ENCODE results near the gene NYNRIN.
"Not testable (repeated sequence)": the region's sequence is repeated elsewhere in the genome, so short reads cannot be mapped to it uniquely, and the experiment has no call there.

The NYNRIN gene

DNA sequence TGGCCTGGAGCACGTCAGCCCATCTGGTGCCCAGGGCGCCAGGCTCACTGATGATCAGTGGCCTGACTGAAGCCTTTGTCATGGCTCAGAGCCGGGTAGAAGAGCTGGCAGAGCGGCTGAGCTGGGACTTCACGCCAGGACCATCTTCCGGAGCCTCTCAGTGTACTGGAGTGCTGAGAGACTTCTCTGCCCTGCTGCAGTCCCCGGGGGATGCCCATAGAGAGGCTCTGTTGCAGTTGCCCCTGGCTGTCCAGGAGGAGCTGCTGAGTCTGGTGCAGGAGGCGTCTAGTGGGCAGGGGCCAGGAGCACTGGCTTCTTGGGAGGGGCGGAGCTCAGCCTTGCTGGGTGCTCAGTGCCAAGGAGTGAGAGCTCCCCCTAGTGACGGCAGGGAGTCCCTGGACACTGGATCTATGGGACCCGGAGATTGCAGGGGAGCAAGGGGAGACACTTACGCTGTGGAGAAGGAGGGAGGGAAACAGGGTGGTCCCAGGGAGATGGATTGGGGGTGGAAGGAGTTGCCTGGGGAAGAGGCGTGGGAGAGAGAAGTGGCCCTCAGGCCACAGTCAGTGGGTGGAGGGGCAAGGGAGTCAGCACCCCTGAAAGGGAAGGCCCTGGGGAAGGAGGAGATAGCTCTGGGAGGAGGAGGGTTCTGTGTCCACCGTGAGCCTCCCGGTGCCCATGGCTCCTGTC is 32.9 kb downstream of the NYNRIN start:
- DNase-seq (ENCODE audit: low read depth) = peak; percentile 73

DNA sequence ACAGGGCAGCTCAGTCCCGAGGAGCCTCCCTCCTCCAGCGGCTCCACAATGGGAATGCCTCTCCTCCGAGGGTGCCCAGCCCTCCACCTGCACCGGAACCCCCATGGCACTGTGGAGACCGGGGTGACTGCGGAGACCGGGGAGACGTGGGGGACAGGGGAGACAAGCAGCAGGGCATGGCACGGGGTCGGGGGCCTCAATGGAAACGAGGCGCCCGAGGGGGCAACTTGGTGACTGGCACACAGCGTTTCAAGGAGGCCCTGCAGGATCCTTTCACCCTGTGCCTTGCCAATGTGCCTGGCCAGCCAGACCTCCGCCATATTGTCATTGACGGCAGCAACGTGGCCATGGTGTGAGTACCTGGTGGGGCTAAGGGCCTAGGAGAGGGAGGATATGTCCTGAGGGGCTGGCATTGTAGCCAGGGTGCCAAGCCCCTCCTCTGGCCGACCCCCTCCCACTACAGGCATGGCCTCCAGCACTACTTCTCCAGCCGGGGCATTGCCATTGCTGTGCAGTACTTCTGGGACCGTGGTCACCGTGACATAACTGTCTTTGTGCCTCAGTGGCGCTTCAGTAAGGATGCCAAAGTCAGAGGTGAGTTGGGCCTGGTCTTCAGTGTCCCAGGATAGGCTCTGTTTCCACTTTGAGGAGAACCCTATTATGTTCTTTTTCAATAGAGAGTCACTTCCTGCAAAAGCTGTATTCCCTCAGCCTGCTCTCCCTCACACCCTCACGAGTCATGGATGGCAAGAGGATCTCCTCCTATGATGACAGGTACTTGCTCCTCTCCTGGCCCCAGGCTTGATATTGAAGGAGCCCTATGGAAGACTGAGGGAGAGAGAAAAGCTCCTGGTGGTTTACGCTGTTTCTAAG is 33.7 kb downstream of the NYNRIN start:
- no peak for DNase-seq (ENCODE audit: low read depth)

DNA sequence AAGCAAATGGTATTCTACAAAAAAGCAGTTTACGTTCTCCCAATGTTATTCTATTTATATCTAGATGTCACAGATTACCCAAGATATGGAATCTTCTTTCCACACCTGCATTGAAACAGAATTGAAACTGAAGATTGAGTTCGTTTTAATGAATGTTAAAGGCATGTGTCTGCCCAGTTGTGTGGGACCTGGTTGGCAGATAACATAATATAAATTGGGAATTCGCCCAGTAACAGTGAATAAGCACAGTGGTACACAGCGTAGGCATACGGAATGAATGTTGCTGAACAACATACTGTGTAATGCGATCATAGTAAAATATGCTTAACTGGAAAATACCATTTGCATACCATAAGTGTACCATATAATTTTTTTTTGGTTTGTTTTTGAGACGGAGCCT is 35.2 kb downstream of the NYNRIN start:
- DNase-seq (ENCODE audit: low read depth) = no peak

DNA sequence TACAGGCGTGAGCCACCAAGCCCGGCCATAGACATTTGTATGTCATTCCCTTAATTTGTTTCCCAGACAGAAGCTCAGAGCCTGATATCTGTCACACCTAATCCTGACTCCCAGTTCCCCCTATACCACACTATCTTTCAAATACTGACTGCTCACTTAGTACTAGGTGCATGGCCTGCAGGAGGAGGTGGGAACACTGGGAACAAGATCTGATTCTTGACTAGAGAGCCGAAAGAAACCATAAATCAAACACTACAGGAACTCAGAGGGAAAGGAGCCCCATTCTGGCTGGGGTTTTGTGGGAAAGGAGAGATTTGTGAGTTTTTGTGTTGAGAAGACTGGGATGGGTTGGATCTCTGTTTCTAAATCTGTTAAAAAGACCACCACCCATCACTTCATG is 35.9 kb downstream of the NYNRIN start:
- no peak for DNase-seq (ENCODE audit: low read depth)

DNA sequence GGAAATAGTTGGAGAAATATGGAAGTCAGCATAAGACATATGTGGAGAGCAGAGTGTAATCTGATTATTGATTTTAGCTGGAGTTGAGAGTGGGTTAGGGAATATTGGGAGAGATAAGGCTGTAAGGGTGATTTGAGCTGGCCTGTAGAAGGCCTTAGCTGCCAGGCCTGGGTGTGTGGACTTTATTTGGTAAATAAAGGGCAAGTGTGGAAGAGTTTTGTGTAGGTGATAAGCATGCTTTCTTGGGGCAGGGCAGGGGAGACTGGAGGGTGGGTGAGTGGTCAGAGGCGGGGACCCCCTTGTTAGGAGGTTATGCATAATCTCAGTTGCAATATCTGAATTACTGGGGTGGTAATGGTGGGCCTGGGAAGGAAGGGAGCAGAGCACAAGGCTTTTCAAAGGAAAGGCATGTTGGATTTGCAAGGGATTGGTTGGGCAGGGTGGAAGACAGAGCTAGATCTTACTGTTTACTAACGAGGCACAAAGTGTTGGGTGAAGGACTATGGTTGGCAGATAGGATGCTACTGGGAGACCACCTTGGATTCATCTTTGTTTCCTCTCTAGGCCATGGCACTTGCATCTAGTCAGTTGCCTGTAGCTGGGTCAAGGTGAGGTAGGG is 36.5 kb downstream of the NYNRIN start:
- no peak for DNase-seq (ENCODE audit: low read depth)

DNA sequence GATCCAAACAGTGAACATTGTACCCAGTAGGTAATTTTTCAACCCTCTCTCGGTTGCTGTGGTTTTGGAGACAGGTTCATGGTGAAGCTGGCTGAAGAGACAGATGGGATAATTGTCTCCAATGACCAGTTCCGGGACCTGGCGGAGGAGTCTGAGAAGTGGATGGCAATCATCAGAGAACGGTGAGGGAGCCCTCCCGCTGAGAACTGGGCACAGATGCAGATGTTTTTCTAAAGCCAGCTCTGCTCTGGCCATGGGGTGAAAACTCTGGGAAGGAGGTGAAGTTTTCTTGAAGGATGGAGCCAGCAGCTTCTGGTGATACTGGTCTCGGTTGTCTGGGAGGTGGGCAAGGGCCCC is 37.2 kb downstream of the NYNRIN start:
- DNase-seq (ENCODE audit: low read depth) = no peak

DNA sequence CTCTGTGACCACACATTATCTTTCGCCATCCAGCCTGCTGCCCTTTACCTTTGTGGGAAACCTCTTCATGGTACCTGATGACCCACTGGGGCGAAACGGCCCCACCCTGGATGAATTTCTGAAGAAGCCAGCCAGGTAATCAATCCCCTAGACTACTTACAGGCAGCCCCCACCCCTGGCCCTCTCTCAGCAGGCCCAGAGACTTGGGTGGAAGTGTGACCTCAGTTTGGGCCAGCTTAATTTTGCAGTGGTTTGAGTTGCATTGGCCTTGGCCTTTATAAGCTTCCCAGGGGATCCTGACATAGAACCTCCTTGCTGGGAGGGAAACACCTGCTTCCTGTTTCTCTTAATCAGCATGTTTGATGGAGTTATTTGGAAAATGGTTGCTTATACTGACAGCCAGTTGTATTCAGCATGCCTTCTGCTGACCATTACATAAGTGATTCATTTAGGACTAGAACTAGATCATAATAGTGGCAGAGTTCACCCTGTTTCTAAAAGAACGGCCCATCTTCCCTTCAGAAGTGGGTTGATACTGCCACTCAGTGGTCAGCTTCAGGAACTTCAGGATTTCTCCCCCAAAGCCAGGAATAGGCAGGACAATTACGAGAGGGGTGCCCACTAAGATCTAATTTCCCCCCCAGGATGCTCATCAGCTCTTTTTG is 37.7 kb downstream of the NYNRIN start:
- DNase-seq (ENCODE audit: low read depth) = peak; percentile 36

DNA sequence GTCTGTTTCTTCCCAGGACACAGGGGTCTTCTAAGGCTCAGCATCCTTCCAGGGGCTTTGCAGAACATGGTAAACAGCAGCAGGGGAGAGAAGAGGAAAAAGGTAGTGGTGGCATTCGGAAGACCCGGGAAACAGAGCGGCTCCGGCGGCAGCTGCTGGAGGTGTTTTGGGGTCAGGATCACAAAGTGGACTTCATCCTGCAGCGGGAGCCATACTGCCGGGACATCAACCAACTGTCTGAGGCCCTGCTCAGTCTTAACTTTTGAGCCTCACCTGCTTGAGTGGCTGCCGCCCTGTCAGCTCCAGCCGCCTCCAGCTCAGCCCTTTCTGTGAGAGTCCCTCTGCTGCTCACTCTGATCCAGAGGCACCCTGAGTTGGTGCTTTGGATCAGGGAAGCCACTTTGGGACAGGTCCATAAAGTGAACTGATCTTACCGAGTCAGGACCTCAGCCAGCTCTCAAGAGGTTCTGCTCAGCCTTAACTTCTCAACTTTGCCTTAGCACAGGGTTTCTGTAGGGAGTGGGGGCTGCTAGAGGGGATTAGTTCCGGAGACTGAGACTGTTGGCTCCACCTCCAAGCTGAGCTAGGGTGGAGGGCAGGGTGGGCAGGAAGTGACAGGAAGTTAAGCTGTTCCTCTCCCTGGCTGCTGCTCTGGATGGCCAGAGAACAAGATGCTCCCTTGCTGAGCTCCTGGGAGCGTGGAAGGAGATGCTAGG is 38.4 kb downstream of the NYNRIN start:
- DNase-seq (ENCODE audit: low read depth) = no peak

DNA sequence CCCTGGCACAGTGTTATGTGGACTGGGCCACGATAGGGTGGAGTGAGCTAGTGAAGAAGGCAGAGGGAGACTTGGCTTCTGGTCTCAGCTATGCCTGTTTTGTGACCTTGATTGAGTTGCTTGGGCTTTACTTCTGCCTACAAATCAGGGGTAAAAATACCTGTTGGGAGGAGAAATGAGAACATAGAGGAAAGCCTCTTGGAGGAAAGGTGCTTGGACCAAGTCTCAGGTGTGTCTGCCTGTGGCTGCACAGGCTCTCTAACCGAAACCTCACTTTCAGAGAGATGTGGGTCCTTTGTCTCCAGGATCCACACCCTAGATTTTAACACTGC is 38.9 kb downstream of the NYNRIN start:
- DNase-seq (ENCODE audit: low read depth) = no peak

DNA sequence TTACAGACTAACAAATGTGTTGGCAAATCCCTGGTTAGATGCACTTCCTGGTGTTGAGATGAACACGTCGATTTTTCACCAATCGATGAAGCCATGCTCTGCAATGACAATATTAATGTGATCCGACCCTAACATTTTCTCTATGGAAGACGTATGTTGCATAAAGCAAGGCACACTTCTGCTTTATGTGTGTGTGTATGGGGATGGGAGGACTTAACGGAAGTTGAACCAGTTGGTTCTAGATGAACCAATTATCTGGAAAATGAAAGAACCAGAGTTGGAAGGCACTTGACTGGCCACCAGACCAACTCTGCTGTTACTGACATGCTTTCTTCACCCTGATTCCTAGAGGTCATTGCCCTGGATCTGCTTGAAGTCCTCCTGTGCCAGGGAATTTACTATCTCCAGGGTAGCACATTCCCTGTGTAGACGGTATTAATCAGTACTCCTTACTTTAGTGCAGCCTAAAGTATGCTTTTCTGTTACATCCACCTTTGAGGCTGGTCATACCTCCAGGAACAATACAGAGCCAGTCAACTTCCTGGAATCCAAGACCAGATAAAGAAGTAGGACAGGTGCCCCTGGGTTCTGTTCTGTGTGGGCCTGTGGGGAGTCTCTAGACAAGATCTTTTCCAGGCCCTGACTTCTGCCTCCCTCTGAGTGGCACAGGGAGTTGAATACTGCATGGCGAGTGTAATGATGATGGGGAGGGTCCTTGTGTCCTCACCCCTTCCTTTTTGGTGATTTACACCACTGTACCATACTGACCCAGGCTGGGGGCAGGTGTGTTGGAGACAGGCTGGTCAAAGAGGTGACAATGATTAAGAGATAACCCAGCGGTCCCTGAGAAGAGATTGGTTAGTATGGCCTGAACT is 39.7 kb downstream of the NYNRIN start:
- no peak for DNase-seq (ENCODE audit: low read depth)

DNA sequence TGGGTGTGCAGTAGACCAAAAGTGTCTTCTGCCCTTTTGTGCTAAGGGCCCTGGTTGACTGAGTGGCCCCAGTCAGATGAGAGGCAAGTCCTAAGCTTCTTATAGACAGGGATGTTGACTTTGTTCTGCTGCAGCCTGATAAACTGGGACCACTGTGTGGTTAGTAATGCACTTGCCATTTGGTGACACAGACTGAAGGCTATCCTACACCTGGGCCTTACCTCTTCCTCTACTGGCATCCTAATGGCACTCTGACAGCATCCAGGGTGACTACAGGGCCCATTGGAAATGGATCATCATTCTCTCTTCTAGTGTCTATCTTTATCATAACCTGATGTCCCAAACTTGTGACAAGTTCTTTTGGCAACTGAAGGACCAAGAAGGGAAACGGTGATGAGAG is 40.5 kb downstream of the NYNRIN start:
- no peak for DNase-seq (ENCODE audit: low read depth)

DNA sequence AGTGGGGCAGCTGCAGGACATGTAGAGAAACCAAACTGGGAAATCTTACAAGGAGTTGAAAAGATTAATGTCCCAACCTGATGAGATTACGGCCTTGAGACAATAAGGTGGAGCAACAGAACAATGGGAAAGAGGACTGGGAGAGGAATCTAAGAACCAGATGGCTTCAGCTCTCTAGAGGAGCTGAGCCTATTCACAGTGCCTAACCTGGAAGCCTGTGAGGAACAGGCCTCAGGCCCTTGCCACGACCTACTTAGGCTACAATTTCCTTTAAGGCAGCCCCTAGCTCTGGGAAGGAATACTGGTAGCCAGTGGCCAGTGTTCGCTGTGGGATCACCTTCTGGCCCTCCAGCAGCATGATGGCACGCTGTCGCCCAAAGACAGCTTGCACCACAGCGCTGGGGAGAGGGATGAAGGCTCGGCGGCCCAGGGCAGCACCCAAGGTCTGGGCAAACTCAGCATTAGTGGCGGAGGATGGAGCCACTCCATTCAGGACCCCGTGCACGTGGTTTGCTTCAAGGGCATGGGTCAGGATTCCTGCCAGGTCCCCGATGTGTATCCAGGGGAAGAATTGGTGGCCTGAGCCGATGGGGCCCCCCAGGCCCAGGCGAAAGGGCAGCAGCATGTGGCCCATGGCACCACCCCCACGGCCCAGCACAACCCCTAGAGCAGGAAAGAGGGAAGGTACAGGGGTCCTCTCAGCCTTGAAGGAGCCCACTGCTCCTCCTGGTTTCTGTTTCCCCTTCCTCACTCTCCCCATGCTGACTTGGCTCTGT is 41.2 kb downstream of the NYNRIN start:
- DNase-seq (ENCODE audit: low read depth) = no peak

DNA sequence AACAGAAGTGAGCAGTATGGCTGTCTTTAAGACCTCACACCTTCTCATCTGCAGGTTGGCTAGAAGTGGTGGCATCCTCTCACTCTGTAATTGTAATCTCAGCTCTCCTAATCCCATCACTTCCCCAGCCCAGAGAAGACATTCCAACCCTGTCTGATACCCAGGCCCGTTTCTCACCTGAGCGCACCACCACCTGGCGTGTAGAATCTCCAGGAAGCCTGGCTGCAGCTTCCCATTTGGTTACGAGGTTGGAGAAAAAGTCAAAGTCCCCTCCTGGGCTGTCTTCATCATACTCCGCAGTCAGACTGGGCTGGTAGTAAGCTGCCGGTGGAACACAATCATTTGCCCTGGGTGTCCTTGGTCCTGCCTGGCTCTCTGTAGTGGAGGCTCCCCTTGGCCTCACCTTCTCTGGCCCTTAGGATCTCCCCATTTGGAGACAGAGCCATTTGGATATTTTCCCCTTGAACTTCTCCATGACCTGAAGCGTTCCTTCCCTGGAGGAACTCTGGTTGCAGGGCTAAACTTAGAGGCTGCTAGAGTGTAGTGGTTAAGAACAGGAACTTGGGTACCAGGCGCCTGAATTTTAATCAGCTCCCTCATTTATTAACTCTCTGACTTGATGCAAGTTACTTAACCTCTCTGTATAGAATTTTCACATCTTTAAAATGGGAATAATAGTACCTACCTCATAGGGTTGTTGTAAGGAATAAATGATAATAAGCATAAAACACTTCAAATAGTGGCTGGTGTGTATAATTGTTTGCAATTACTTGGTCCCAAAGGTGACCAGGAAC is 42.0 kb downstream of the NYNRIN start:
- DNase-seq (ENCODE audit: low read depth) = no peak

DNA sequence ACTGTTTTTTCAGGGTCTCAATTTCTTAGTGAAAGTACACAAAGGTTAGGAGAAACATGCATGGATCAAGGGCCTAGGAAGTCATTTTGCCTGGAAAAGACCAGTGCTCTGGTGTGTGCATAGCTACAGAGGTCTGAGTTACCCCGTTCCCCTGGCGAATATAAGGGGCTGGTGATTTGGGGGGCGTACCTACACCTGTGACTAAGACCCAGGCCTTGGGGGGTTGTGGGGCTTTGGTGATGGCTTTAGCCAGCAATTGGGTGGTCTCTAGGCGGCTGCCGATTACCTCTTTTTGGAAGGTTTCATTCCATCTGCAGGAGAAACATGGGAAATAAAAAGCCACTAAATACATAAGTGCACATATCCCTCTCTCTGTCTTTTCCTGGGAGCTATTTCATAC is 42.7 kb downstream of the NYNRIN start:
- no peak for DNase-seq (ENCODE audit: low read depth)

DNA sequence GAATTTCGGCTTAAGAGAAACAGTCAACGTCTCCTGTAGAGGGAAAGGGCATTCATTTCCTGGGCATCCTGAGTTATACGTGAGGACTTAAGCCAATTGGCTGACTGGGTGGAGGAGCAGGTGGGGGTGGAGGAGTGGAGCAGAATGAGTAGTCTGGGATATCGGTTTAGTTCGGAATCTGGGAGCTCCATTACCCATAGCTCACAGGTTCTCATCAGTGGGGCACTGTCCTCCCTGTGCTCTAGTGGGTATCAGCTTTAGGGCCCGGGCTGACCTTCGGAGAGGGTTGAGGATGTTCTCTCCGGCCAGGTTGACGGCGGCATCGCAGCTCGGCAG is 43.1 kb downstream of the NYNRIN start:
- no peak for DNase-seq (ENCODE audit: low read depth)

DNA sequence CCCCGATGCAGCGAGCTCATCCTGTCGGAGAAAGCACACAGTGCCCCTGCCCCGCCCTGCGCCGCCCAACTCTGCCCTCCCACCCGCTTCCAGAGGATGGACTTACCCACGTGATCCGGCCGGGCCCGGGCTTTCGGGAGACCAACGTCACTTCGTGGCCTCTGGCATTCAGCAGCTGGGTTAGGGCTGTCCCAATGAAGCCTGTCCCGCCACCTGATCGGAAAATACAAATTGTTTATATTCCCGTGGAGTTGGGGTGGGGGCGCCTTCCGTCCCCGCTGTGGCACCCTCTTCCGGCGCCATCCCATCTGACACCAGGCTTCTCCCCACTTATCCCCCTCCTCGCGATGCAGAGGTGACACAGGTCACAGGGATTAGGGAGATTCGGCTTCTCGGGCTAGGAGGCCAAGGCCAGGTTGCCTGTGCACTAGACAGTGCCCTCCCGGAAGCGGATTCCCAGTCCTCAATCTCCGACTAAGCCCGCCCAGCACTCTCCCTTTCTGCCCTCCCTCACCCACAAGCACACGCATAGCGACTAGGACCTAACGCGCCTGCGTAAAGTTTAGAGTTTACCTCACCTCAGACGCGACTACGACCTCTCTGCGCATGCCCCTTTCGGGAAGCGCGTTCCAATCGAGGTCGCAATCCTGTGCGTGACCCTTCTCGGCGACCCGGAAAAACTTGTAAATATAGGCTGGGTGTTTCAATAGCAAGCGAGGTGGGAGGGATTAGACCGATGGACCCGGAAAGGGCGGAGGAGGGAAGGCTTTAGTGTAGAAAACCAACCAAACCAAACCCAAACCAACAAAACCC is 43.6 kb downstream of the NYNRIN start, which contains the start of gene SDR39U1:
TSS of gene SDR39U1 (minus strand) at position 537 of the 813 bp plus-strand sequence. CDS start at position 530, 7 bp downstream.
- DNase-seq (ENCODE audit: low read depth) = peak; percentile 93

DNA sequence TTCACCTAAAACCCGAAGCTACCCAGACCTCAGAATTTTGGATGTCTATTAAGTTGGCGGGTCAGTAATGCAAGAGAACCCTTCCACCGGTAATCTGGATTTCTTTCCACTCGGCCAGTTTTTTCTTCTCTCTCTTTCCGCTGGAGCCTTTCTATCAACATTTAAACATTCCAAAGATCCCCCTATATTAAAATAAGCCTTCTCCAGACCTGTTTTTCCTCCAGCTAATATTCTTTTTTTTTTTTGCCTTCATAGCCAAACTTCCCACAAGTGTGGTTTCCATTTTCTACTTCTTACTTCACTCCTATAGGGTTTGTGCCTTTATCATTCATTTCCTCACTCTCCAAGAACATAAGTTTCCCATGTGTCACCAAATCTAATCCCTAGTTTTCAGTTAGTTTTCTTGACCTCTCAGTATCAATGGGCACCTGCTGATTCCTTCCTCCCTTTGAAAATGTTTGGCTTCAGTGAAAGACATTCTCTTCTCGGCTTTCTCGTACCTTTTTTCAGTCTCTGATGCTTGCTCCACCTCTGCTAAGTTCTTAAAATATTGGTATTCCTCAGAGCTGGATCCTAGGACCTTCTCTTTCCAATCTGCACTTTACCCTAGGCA is 44.4 kb downstream of the NYNRIN start:
- DNase-seq (ENCODE audit: low read depth) = no peak

DNA sequence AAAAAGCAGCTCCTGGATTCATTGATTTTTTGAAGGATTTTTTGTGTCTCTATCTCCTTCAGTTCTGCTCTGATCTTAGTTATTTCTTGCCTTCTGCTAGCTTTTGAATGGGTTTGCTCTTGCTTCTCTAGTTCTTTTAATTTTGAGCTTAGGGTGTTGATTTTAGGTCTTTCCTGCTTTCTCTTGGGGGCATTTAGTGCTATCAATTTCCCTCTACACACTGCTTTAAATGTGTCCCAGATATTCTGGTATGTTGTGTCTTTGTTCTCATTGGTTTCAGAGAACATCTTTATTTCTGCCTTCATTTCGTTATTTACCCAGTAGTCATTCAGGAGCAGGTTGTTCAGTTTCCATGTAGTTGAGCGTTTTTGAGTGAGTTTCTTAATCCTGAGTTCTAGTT is 52.0 kb downstream of the NYNRIN start:
- DNase-seq (ENCODE audit: low read depth) = not testable (repeated sequence)
